HUES6 (cell line): ENCODE measurements around the gene HADHA.

Experiments used
- H3K27ac ChIP-seq: 2 replicates; pipeline ENCODE4 v1.7.0; 2013; ENCODE audit warnings: low read depth, mild to moderate bottlenecking, low read length, inconsistent platforms
- H3K27me3 ChIP-seq: 2 replicates; pipeline ENCODE4 v1.6.1; 2013; ENCODE audit warnings: low read length; ENCODE audit not compliant: control insufficient read depth, insufficient read depth
- H3K36me3 ChIP-seq: 2 replicates; pipeline ENCODE4 v1.6.1; 2013; ENCODE audit warnings: low read length; ENCODE audit not compliant: control insufficient read depth, insufficient read depth
- H3K4me1 ChIP-seq: 2 replicates; pipeline ENCODE4 v1.6.1; 2013; ENCODE audit warnings: low read length; ENCODE audit not compliant: control insufficient read depth, insufficient read depth
- H3K4me3 ChIP-seq: 2 replicates; pipeline ENCODE4 v1.5.1; 2013; ENCODE audit warnings: low read depth, low read length
- H3K9ac ChIP-seq: one replicate; pipeline ENCODE4 v1.6.1; 2013; ENCODE audit warnings: mild to moderate bottlenecking, low read length
- H3K9me3 ChIP-seq: 2 replicates; pipeline ENCODE4 v1.6.1; 2013; ENCODE audit warnings: low read depth, low read length; ENCODE audit not compliant: control insufficient read depth, insufficient read depth

The HADHA gene

GRCh38 chr2:26182887-26183630, 61.4 kb downstream of the HADHA start:
- Histone ChIP-seq H3K36me3 (no peaks in the 10 kb centered on the region), H3K4me3 (no peak overlapping the region), H3K4me1 (peaks cover 16% of the 10 kb centered on the region), H3K9me3 (no peaks in the 10 kb centered on the region), H3K27me3 (peaks cover 40% of the 10 kb centered on the region), H3K9ac (no peak overlapping the region), H3K27ac (no peak overlapping the region)

GRCh38 chr2:26182441-26182840, 62.0 kb downstream of the HADHA start:
- H3K9ac ChIP-seq: no peak overlapping the region
- no peaks in the 10 kb centered on the region for H3K9me3 ChIP-seq
- peaks cover 40% of the 10 kb centered on the region for H3K27me3 ChIP-seq
- no peak overlapping the region for H3K27ac ChIP-seq
- no peaks in the 10 kb centered on the region for H3K36me3 ChIP-seq
- H3K4me3 ChIP-seq: no peak overlapping the region
- peaks cover 14% of the 10 kb centered on the region for H3K4me1 ChIP-seq

DNA sequence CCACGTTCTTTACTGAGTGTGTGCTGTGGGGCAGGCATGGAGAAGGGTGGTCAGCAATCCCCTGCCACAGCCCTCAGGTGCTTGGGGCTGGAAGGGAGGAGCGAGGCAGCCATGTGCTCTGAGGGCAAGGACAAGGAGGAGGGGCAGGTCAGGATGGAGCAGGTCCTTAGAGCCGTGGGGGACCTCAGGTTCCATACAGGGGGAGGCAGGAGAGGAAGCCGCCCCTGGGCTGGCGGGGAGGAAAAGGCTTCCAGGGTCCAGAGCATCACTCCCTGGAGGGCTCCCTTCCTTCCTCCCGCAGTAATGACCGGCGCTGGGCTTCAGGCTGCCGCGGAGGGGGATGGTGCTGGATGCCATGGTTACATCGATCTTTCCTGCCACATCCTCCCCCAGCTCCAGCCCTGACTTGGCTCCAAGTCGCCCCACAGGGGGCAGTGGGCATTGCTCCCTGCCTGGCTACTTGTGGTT, 65.0 kb downstream of the HADHA start:
- H3K27ac ChIP-seq: no peak overlapping the region
- H3K36me3 ChIP-seq: peaks cover 4% of the 10 kb centered on the region; the same call in 1 of the 2 replicates
- peak overlapping the region; percentile 69 for H3K4me3 ChIP-seq
- no peaks in the 10 kb centered on the region for H3K9me3 ChIP-seq
- H3K9ac ChIP-seq: peak overlapping the region; percentile 5
- peaks cover 37% of the 10 kb centered on the region for H3K27me3 ChIP-seq
- H3K4me1 ChIP-seq: peaks cover 22% of the 10 kb centered on the region

GRCh38 chr2:26178746-26179436, 65.5 kb downstream of the HADHA start:
- Histone ChIP-seq H3K36me3 (peaks cover 4% of the 10 kb centered on the region; the same call in 1 of the 2 replicates), H3K27ac (no peak overlapping the region), H3K9me3 (no peaks in the 10 kb centered on the region), H3K9ac (peak overlapping the region; percentile 5), H3K4me3 (peak overlapping the region; percentile 69), H3K4me1 (peaks cover 24% of the 10 kb centered on the region), H3K27me3 (peaks cover 37% of the 10 kb centered on the region)

DNA sequence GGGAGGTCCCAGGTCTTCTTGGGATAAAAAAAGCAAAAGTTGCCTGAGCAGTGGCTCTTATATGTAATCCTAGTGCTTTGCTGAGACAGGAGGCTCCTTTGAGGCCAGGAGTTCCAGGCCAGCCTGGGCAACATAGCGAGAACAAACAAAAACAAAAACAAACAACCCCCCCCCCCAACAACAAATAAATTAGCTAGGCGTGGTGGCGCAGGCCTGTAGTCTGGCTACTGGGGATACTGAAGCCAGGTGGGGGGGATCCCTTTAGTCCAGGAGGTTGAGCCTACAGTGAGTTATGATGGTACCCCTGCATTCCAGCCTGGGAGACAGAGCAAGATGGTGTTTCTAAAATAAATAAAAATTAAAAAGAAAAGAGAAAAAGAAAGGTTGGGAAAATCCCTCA, 66.2 kb downstream of the HADHA start:
- Histone ChIP-seq H3K27me3 (peaks cover 36% of the 10 kb centered on the region), H3K27ac (no peak overlapping the region), H3K4me3 (peak overlapping the region; percentile 69)

GRCh38 chr2:26177122-26177521, 67.3 kb downstream of the HADHA start:
- Histone ChIP-seq H3K36me3 (peaks cover 4% of the 10 kb centered on the region; the same call in 1 of the 2 replicates), H3K27ac (no peak overlapping the region), H3K27me3 (peaks cover 30% of the 10 kb centered on the region), H3K4me1 (peaks cover 24% of the 10 kb centered on the region), H3K9me3 (no peaks in the 10 kb centered on the region), H3K9ac (no peak overlapping the region), H3K4me3 (no peak overlapping the region)

More for the DNA sequence above, 66.2 kb downstream of the HADHA start:
- Histone ChIP-seq H3K9ac (no peak overlapping the region), H3K9me3 (no peaks in the 10 kb centered on the region), H3K36me3 (peaks cover 4% of the 10 kb centered on the region; the same call in 1 of the 2 replicates), H3K4me1 (peaks cover 24% of the 10 kb centered on the region)

- peaks cover 24% of the 10 kb centered on the region for H3K4me1 ChIP-seq
- H3K27me3 ChIP-seq: peaks cover 30% of the 10 kb centered on the region
- H3K4me3 ChIP-seq: no peak overlapping the region
Observed at GRCh38 chr2:26176279-26176615, 68.2 kb downstream of the HADHA start.

GRCh38 chr2:26175466-26176278, 68.8 kb downstream of the HADHA start:
- H3K36me3 ChIP-seq: peaks cover 4% of the 10 kb centered on the region; the same call in 1 of the 2 replicates
- H3K9me3 ChIP-seq: no peaks in the 10 kb centered on the region
- H3K27me3 ChIP-seq: peaks cover 30% of the 10 kb centered on the region
- H3K9ac ChIP-seq: no peak overlapping the region
- H3K27ac ChIP-seq: no peak overlapping the region
- H3K4me3 ChIP-seq: no peak overlapping the region
- peaks cover 24% of the 10 kb centered on the region for H3K4me1 ChIP-seq

More at GRCh38 chr2:26176279-26176615, 68.2 kb downstream of the HADHA start:
- H3K9me3 ChIP-seq: no peaks in the 10 kb centered on the region
- H3K27ac ChIP-seq: no peak overlapping the region
- H3K36me3 ChIP-seq: peaks cover 4% of the 10 kb centered on the region; the same call in 1 of the 2 replicates
- H3K9ac ChIP-seq: no peak overlapping the region

GRCh38 chr2:26174691-26175465, 69.6 kb downstream of the HADHA start:
- Histone ChIP-seq H3K4me1 (peaks cover 19% of the 10 kb centered on the region), H3K9me3 (no peaks in the 10 kb centered on the region), H3K27ac (no peak overlapping the region), H3K4me3 (peak overlapping the region; percentile 70), H3K9ac (no peak overlapping the region), H3K27me3 (peaks cover 25% of the 10 kb centered on the region), H3K36me3 (peaks cover 4% of the 10 kb centered on the region; the same call in 1 of the 2 replicates)

GRCh38 chr2:26173776-26174482, 70.5 kb downstream of the HADHA start:
- Histone ChIP-seq H3K9ac (no peak overlapping the region), H3K36me3 (peaks cover 4% of the 10 kb centered on the region; the same call in 1 of the 2 replicates), H3K4me1 (peaks cover 12% of the 10 kb centered on the region), H3K9me3 (no peaks in the 10 kb centered on the region), H3K4me3 (peak overlapping the region; percentile 70), H3K27me3 (peaks cover 25% of the 10 kb centered on the region), H3K27ac (no peak overlapping the region)
